GM15510 (cell line): ENCODE measurements around the gene ZSWIM6.

Source experiments
- POLR2A ChIP-seq: IDR thresholded peaks from 3 replicates; pipeline ENCODE4 v1.6.1; 2011; ENCODE audit warnings: borderline replicate concordance; ENCODE audit not compliant: insufficient read length; ENCODE audit errors: extremely low read depth

The ZSWIM6 gene

GRCh38 chr5:61334868-61335615 is 3.0 kb downstream of the ZSWIM6 start:
- no peak for TF ChIP-seq POLR2A

GRCh38 chr5:61339764-61340163 is 7.7 kb downstream of the ZSWIM6 start:
- TF ChIP-seq POLR2A = no peak

DNA sequence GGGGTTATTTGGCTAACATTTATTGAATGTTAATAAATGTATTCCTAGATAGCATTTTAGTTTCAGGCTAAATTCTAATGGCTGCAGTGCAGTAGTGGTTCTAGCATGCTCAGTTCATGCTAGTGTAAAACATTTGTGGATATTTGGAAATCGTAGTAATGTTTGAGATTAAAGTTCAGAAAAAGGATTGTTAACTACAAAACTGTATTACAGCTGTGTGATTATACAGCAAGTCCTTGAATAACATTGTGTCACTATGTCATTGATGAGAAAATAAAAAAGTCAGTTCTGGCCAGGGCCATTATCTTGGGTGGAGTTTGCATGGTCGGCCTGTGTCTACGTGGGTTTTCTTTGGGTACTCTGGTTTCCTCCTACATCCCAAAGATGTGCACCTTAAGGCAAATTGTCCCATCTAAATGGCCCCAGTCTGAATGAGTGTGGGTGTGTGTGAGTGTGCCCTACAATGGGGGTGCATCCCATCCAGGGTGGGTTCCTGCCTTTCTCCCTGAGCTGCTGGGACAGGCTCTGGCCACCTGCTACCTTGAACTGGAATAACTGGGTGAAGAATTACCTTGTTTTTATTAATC is 8.8 kb downstream of the ZSWIM6 start:
- no peak for TF ChIP-seq POLR2A

- no peak for TF ChIP-seq POLR2A
Observed at GRCh38 chr5:61342071-61342501, 10.0 kb downstream of the ZSWIM6 start.

DNA sequence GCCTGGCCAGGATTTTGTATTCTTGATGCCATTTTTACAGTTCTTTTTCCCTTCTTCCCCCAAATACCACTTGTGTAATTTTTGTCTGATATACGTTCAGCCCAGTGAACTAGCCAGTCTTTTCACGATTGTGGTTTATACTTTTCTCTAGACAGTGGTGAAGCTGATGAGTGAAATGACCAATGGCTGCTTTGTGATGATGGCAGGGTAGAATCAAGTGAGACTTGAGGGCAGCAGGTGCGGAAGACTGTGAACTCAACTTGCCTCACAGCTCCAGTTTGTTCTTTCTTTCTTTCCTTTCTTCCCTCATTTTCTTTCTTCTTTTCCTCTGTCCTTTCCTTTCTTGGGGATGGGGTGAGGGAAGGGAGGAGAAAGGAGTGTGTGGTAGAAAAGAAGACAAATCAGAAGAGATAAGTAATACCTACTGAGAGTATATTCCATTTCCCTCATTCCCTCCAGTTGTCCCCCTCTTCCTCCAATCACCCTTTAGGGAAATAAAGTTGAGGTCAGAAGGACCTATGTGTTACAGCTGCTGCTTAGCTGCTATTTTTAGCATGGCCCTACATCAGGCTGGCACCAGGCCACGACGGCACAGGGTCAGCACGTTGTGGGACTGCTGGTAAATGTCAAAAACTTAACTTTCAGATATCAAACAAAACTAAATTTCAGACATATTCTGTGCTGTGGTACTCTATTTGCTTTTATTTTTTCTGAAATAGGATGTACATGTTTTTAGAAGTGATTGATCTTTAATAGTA is 12.3 kb downstream of the ZSWIM6 start:
- no peak for TF ChIP-seq POLR2A

DNA sequence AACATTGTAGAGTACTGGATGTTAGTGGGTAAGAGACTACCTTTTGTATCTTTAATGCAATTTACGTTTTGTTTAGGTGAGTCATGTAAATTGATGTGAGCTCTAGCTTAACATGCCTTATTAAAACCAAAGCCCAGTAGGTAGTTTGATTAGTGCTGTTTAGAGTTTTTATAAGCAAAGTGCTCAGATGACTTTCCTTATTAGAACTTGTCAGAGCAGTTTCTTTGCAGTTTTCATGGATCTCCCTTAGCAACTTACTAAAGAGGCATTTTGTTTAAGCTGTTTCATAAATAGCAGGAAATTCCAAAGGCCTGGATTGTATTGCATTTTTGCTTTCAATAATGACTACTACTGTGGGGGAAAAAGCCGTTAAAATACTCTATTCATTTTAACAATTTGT is 14.5 kb downstream of the ZSWIM6 start:
- no peak for TF ChIP-seq POLR2A

GRCh38 chr5:61347080-61347479 is 15.0 kb downstream of the ZSWIM6 start:
- TF ChIP-seq POLR2A = no peak

DNA sequence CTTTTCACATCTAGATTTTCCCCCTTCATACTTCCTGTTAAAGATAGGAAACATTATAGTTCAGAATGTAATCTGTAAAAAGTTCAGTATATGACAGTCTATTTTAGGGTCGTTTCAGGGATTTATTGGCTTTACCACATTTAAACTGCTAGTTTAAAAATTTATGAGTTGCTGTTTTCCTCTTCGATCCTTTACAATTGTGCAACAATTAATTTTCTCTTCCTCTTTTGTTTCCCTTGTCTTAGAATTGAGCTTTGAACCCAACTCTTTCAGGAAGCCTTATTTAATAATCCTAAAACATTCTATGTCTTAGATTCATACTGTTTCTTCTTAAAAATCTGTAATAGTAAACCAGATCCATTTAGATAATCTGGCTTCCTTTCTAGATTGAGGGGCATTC is 16.4 kb downstream of the ZSWIM6 start:
- no peak for TF ChIP-seq POLR2A

DNA sequence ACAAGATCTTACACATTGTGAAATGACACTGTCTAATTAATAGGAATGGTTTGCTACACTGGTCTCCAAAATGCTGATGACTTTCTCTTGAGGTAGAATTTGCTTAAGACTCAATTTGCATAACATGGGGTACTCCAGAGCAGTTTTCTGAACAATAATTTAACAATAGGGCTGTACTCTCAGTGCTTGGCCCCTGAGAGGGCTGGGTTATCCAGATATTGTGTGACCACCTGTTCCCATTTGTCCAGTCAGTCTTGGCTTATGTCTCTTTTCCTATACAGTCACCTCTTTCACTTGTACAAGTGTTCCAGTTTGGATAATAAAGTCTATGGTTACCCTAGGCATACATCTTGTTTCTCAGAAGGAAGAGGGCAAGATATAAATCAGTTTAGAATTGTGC is 17.9 kb downstream of the ZSWIM6 start:
- no peak for TF ChIP-seq POLR2A

DNA sequence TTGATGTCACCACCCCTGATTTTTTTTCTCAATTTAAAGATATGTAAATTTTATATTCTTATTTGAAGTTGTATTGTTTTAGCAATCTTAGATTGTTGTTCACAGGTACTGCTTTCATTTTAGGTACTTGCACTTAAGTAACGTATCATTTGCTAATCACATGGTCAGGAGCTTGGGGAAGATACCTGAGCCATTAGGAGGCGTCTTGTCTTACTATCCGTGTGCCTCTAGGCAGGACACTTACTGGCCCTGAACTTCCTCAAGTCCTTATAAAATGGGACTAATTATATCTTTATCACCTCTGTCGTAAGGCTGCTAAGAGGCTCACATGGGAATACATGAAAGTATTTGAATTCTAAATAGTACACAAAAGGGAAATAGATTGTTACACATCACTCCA is 18.5 kb downstream of the ZSWIM6 start:
- TF ChIP-seq POLR2A = no peak

- no peak for TF ChIP-seq POLR2A
Observed at GRCh38 chr5:61351733-61352132, 19.7 kb downstream of the ZSWIM6 start.

- TF ChIP-seq POLR2A = no peak
Observed at GRCh38 chr5:61352180-61352579, 20.1 kb downstream of the ZSWIM6 start.

- TF ChIP-seq POLR2A = no peak
Observed at GRCh38 chr5:61352612-61353156, 20.6 kb downstream of the ZSWIM6 start.

GRCh38 chr5:61353293-61353692 is 21.2 kb downstream of the ZSWIM6 start:
- TF ChIP-seq POLR2A = no peak

- TF ChIP-seq POLR2A = no peak
Observed at GRCh38 chr5:61354199-61354598, 22.1 kb downstream of the ZSWIM6 start.

GRCh38 chr5:61357745-61358144 is 25.7 kb downstream of the ZSWIM6 start:
- no peak for TF ChIP-seq POLR2A

DNA sequence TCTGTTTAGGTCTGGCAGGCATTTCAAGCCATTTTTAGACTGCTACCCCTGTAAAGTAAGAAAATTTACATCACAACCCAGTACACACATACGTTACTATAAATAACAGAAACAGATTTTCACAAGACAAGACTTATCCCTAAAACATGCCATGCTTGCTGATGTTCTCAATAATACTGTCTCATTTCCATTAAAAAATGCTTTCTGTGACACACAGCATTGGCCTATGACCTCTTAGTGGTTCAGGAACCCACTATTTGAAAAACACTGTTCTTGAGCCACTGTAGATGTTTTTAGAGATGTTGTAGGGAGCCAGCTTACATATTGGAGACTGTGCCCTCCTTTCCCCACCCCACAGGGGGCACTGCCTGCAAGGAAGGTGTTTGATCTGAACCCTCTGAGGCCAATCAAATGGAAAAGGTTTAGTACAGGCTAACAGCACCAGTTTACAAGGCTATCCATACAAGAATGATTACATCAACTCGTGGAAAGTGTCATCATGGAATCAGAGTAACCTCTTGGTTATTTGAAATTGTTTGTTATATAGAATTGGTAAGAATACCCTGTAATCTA is 30.8 kb downstream of the ZSWIM6 start:
- no peak for TF ChIP-seq POLR2A
